GM18519 (cell line): ENCODE measurements around the gene ARSG.

Experiments used
- ATAC-seq: cut with Tn5 transposase; IDR thresholded peaks from one replicate; pipeline ENCODE4 v1.9.1; 2021; ENCODE audit warnings: mild to moderate bottlenecking, moderate library complexity; ENCODE audit not compliant: unreplicated experiment, low FRiP score

ARSG gene

DNA sequence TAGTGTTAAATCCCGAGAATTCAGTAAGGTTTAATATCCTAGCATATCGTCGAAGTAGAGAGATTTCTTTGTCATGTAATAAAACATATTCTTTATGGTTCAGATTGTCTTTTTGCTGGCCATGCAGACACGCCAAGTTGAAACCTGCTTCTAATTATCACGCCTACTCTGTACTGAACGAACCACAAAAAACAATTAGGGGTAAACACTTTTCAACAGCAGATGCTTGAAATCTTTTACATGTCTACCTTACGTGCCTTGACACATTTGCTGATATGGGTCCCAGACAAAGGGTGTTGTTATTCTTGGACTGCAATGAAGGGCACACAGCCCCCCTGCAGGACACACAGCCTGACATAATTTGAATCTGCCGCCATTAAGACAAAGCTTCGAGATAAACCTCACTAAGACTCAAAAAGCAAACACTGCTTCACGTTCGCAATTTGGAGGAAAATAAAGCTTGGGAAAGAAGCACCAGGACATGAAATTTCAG is 152.7 kb downstream of the ARSG start:
- no peak for ATAC-seq

DNA sequence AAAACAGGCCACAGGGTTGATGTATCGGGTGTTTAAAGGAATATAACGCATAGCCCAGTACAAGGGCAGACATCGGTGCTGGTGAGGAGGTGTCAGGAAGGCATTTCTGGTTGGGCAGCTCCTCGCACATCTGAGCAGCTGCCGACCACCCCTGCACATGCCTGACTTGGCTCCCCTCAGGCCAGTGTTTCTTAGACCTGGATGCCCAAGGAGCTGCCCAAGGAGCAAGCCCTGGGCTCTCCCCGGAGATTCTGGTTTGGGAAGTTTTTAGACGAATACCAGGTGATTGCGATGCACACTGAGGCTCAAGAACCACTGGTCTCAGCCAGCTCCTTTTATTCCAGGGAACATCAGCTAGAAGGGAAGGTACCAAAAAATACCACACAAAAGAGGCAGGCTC is 154.4 kb downstream of the ARSG start:
- ATAC-seq: no peak

DNA sequence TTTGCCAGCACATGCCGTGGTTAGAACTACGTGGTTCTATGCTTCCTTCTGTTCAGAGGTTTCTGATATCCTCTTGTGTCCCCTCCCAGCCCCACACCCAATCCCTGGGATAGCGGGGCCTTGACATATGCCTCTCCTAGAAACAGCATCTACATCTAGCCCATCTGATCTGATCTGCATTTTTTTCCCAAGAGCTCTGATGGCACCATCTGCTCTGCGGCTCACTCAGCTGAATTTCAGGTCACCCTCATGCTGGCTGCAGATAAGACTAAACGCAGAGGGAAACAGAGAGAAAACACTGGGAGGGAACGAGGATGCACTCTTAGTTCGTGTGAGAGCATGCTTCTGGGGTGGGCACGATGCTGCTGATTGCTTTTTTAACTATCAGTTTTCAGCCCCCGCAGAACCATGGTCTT is 155.3 kb downstream of the ARSG start:
- ATAC-seq: no peak

DNA sequence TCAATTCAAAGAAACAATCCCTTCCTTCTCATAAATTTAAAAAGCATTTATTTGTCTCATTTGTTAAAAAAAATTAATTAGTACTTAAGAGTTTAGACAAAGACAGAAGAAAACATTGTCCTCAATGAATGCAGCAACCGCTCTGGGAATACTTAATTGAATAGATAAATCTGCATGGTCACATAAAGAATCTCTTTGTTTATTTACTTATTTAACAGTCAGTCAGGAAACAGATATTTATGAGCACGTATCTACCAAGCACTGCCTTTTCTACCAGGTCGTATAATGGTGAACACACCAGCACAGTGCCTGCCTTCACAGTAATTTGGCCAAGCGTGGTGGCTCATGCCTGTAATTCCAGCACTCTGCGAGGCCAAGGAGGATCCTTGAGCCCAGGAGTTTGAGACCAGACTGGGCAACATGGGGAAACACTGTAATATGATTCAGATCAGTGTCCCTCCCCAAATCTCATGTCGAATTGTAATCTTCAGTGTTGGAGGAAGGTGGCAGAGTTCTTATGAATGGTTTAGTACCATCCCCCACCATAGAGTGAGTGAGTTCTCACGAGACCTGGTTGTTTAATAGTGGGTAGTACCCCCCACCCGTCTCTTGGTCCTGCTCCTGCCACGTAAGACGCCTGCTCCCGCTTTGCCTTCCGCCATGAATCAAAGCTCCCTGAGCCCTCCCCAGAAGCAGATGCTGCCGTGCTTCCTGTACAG is 157.9 kb downstream of the ARSG start:
- ATAC-seq: no peak

DNA sequence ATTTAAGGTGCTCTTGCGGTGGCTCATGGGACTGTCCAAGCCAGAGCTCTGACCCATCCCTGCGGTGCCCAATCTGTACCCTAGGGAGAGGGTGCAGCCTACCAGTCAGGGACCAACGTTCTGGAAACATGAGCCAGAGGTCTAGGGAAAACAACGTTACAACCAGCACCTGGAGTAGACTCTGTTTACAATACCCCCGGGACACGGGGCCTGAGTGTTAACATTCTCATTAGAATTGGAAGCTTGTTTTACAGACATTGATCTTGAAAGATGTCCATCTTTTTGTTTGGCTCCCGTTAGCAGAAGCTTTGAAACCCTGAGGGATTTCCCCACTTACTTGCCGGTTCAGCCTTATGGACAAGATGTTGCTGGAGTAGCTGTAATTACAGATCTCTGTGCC is 159.1 kb downstream of the ARSG start:
- no peak for ATAC-seq

DNA sequence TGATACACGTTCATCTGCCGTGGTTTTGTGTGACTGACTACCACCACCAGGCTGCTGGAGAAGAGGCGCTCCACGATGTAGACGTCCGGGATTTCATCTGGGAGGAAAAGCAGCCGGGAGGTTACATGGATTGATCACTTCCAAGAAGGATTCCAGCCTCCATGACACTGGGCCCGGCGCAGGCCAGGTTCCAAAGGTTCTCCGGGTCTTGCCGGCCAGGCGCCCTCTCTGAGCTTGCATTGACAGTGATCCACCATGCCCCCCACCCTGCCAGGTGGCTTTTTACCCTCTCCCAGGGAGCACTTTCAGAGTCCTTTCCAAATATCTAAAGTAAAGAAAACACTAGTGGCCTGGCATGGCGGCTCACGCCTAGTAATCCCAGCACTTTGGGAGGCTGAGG is 159.5 kb downstream of the ARSG start:
- no peak for ATAC-seq

DNA sequence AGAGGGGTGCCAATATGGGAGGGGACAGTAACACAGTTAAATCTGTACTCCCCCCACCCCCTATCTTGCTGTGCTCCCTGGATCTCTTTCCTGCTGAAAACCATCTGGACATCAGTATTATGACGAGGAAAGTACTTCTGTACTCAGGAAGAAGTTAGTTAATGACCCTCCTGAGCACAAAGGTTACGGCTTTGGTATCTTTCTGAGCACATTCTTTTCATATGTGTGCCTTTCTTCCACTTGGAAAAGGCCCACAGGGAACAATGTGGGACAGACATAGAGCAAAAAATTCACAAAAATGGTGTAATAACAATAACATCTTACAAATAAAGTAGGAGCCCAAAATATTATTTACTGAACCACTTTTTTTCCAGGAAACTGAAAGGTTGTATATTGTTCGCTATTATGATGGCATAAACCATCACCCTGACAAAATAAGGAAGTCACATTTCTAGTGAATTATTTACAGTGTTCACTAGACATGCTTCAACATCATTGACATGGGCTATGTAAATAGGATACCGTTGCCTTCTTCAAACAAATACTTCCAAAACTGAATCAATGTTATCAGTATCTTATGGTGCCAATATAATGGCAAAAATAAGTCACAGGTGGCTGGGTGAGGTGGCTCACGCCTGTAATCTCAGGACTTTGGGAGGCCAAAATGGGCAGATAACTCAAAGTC is 160.5 kb downstream of the ARSG start:
- ATAC-seq: no peak

DNA sequence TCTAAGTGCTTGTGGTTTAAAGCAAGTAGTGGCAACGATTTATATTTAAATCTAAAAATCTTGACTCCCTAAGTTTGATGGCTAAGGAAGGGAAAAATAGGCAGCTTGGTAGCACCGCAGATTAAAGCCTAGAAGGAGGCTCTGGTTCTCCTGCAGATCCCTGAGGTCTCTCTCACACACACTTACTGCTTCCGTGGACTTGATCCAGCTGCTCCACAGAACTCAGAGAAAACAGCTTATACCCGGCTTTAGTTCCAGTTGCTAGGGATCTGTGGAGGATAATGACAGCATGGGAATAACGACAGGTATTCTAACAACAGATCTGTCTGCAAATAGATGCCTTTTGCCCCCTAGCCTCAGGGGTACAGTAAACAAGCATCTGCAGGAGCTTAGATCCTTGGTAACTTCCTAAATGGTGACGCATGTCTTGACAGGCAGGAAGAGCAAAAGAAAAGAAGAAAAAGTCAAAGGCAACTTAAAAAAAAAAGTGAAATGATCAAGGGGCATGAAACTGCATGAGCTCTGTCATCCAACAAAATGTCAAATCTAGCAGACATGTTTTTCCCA is 161.5 kb downstream of the ARSG start:
- no peak for ATAC-seq

DNA sequence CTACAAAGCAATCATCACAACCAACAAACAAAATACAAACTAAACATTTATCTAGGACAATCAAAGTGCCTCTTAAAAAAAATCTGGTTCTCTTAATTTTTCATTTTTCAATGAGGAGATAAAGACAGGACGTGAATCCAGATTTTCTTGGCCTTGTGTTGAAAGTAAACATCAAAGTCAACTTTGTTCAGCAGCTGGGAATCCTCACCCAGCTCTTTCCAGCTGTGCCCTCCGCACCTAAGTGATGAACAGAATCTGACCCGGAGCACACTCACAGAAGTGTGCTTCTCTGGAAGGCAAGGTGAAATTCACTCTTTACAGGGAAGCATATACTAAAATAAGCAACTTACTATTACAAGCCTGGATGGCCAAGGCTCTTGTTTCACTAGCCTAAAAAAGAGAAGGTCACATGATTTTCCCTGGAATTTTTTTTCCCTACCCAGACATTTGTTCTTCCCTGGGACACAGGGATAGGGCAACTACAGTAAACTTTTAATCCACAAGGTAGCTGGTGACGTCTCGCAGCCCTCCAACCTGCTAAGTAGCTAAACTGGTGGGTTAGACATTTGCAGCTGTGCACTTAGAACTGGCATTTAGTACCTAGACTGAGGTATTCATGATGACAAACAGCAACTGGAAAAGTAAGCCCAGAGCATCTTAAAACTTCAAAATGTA is 162.8 kb downstream of the ARSG start:
- ATAC-seq: no peak

DNA sequence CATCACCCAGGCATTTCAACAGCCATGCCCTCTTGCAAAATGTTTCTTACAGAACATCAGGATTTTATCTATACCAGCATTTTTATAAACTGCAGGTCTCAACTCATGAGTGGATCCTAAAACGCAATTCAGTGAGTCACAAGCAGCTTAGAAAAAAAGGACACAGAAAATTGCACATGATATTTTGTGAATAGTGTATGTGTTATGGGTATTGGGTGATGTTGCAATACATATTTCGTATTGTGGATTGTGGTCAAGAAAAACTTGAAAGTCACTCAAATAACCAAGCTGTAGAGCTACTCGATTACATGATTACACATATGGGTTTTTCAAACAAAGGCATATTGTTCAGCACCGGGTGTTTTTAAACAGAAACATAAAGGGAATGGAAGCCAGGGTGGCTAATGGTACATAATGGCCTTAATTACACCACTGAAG is 164.6 kb downstream of the ARSG start:
- no peak for ATAC-seq

DNA sequence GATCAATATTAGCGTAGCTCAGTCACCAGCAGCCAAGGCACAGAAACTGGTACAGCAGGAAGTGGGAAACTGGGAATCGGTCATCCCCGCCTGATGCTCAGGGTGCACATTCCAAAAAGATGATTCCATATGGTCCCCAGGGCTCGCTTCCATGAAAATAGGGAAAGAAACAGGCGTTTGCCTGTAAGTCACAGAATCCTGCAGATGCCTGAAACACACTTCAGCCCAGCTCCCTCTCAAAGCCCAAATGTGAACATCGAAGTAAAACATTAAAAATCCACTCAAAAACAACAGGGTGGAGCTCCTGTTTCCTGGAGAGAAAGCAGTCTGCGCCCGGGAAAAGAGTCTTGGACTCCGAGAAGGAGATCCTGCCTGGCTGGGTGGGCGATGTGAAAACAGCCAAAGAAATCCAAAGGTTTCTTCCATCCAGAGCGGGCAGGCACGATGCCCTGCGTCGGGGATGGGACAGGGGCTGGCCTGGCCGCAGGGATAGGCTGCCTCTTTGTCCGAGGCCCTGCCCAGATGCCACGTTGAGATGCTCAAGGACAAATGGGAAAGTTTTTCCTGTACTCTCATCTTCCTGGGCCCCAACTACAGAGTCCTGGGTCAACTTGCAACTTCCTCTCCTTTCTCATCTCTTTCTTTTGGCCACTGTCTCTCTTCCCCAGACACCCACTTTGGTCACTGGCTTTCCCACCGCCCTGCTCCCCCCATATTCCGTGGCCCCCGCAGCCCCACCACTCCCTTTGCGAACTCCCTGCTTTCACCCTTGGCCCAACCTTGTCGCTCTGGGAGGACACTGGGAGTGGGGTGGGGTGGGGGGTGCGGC is 165.3 kb downstream of the ARSG start:
- ATAC-seq: no peak

DNA sequence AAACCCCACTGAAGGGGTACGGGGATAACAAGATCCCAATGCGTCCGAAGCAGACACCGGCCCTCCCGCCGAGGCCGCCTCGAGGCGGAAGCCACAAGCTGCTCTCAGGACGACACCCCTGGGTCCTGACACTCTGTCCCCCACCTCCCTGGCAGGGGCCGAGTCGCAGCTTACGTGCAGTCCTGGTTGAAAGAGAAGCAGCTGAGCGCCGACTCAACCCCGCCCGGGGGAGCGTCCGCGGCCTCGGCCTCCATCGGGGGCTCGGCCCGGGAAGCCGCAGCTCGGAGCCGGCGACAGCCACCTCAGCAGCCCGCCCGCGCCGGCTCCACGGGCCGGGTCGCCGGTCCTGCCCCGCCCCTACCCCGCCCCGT is 165.9 kb downstream of the ARSG start, which contains the start of gene WIPI1:
Gene WIPI1, minus strand, starts transcription at position 329 of the 371 bp plus-strand sequence. Its CDS starts 75 bp downstream, at position 254.
- ATAC-seq: peak; percentile 11

DNA sequence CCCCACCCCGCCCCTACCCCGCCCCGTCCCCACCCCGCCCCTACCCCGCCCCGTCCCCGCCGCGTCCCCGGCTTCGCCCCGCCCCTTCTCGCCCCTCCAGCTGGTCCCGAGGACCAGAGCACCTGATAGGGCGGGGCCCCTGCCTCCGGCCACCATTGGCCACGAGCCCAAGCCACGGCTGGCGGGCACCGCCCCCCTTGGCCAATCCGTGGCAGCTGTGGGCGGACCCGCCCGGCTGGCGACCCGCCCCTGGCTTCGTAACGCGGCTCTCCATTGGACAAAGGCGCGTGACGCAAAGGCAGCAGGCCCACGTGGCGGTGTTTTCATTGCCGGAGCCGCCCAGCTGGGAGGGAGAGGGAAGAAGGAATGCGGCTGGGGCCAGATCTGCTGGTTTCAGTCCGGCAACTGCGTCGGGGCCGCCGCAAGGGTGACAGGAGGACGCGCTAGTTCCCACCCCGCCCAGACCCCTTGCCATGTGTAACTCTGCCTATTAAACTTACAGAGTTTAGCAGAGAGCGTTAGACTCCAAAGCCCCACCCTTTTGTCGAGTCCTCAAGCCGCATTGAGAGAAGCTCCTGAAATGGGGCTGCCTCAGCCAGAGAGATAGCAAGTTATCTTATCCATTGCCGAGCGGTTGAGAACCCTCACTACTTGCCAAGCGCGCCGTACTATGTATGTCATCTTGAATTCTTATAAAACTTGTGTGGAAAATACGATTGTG is 166.4 kb downstream of the ARSG start:
- ATAC-seq: peak; percentile 58

DNA sequence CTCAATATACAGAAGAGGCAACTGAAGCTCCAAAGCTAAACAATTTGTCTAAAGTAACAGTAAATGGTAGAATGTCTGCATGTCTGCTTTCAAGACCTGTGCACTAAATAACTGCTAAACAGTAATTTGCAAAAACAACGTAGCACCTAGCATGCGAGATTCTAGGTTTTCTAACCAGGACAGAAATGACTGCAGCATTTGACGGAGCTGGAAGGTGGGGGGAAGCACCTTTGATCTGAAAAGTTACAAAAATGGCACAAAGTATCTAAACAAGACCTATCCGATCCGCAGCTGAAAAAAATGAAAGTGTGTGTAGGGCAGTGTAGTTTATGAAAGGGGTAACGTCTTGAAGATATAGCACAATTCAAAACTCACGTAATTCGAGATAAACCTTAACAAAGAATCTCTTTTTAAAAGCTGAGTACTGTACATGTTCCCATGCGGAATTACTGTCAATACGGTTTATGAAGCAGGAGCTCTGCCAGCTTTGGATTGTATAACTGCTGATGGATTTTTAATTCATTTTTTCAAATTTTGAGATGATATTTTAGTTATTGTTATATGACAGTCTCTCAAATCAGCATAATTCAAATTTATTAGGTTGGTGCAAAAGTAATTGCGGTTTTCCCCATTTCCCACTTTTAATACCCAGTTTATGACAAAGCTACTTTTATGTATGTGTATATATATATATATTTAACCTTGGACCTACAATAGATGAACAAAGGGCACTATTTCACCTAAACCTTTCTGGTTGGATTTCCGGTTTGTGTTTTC is 167.2 kb downstream of the ARSG start:
- no peak for ATAC-seq

DNA sequence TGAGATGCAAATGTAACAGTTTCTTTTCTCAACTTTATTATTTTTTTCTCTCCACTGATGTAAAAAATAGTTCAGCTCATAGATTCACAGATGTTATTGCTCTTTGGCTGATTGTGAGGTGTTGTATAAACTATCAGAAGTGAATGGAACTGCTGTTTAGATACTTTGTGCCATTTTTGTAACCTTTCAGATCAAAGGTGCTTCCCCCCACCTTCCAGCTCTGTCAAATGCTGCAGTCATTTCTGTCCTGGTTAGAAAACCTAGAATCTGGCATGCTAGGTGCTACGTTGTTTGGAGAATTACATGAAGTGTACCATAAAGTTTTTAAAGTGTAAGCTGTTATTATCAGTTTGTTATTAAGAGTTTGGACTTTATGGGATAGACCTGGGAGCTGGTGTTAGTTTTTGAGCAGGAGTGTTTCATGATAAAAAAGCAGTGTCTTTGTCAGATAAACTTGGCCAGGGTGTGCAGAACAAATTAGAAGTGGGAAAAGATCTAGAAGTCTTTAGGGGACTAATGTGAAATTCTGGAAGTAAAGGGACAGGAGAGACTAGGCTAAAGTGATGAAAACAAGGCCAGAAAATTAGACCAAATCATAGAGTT is 167.8 kb downstream of the ARSG start:
- peak; percentile 27 for ATAC-seq

DNA sequence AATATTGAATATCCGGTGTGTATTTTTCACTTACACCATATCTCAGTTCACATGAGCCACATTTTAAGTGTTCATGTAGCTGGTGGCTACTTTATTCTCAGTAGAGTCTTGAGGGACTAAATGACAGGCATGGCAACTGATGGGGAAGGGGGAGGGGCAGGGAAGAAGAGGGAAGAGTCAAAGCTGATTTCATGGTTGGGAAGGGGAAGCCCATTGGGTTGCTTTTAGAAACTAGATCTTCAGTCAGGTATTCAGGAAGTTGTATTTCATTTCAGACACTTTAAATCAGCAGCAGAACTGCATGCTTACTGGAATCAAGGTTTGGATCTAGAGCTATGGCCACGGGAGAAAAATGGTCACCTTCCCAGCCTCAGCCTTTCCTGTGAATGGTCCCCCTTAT is 168.9 kb downstream of the ARSG start:
- no peak for ATAC-seq

DNA sequence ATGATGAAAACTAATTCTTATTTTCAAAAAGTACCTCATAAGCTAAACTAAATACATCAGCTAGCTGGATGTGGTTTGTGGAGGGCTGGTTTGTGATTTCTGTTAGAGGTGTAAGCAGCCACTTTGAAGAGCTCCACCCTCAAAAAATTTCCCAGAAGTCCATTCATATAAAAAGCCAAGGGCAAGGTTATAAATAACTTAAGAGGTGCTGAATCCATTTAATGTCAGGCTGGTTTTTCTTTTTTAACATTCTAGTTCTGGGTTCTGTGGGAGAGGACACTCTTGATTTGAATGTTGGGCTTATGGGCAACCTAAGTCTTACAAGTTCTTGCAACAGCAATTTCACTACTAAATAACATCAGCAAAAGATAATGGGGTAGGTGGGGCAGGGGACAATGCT is 169.4 kb downstream of the ARSG start:
- no peak for ATAC-seq

DNA sequence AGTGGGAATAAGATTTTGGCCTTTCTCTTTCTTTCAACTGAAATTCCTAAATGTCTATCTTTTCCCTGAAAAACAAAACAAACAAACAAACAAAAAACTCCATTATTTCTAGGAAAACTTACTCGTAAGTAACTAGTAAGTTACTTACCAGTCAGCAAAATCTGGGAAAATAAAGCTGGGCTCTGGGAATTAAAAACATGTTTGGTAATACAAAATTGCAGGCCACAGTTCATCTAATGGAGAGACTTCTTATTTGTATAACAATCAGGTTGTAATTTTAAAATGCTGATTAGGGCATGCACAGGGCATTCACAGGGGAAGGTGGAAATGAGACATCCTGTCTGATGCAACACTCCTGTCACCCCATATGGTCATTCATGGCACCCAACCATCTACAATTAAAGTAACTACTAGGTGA is 169.8 kb downstream of the ARSG start:
- no peak for ATAC-seq
